Measurements from ENCODE around the gene COL16A1. TPM values are rescaled to one million over a fixed set of nuclear protein-coding genes. Genes with fewer than 3 reads are reported as not detected.

Gene COL16A1
- total RNA-seq, 4 donors from 2014 or later = 14.3 to 135 (median 40.1) TPM

- H3K36me3 ChIP-seq = no peaks in the 10 kb centered on the region
- in situ Hi-C loops (cut with MboI; ENCODE audit: low pct_ligation_motif_present in 1 of 4, low pct_unique_long_range_greater_than_20kb in 1 of 4, low sequenced_read_pairs in 3 of 4) = no loop called here
- WGBS, 2 donors (ENCODE audit: low coverage in 1 of 2) = 88% methylated on average over 5 of the region's 6 CpGs; no CpG with 5 or more reads in 1 of the 2 donors
Observed at GRCh38 chr1:31732343-31732742, 28.5 kb upstream of the COL16A1 start.

GRCh38 chr1:31731049-31731565, 27.3 kb upstream of the COL16A1 start:
- Histone ChIP-seq H3K36me3 (no peaks in the 10 kb centered on the region), H3K9me3 (no peaks in the 10 kb centered on the region), H3K4me1 (peaks cover 0 to 2% (median 0%) of the 10 kb centered on the region in 4 donors), H3K4me3 (no peak overlapping the region), H3K27ac (no peak overlapping the region), H3K27me3 (no peaks in the 10 kb centered on the region)
- TF ChIP-seq POLR2AphosphoS5 (IDR thresholded peaks at IDR 0.05) (no peak), CTCF (IDR thresholded peaks at IDR 0.05) (no peak), EP300 (IDR thresholded peaks at IDR 0.05; ENCODE audit: low read depth) (no peak), POLR2A (IDR thresholded peaks at IDR 0.05) (no peak)
- no peak for DNase-seq
- intact Hi-C loops (cut with DNase I; ENCODE audit: low total_unique reads) (no loop called here), in situ Hi-C loops (cut with MboI; ENCODE audit: low pct_ligation_motif_present in 1 of 4, low pct_unique_long_range_greater_than_20kb in 1 of 4, low sequenced_read_pairs in 3 of 4) (no loop called here)
- 86% methylated on average over 5 of the region's 12 CpGs; no CpG with 5 or more reads in 1 of the 2 donors for WGBS, 2 donors (ENCODE audit: low coverage in 1 of 2)

More at GRCh38 chr1:31732343-31732742, 28.5 kb upstream of the COL16A1 start:
- no peak overlapping the region for H3K27ac ChIP-seq
- H3K9me3 ChIP-seq = no peaks in the 10 kb centered on the region
- no peak overlapping the region for H3K4me3 ChIP-seq
- intact Hi-C loops (cut with DNase I; ENCODE audit: low total_unique reads) = no loop called here
- TF ChIP-seq POLR2AphosphoS5 (IDR thresholded peaks at IDR 0.05) (no peak), POLR2A (IDR thresholded peaks at IDR 0.05) (no peak), EP300 (IDR thresholded peaks at IDR 0.05; ENCODE audit: low read depth) (no peak), CTCF (IDR thresholded peaks at IDR 0.05) (no peak)
- no peaks in the 10 kb centered on the region for H3K27me3 ChIP-seq
- DNase-seq = no peak
- peaks cover 0 to 7% (median 4%) of the 10 kb centered on the region in 4 donors for H3K4me1 ChIP-seq

GRCh38 chr1:31730336-31731048, 26.7 kb upstream of the COL16A1 start:
- Histone ChIP-seq H3K4me3 (no peak overlapping the region), H3K9me3 (no peaks in the 10 kb centered on the region), H3K4me1 (no peaks in the 10 kb centered on the region), H3K27ac (no peak overlapping the region), H3K27me3 (no peaks in the 10 kb centered on the region), H3K36me3 (no peaks in the 10 kb centered on the region)
- intact Hi-C loops (cut with DNase I; ENCODE audit: low total_unique reads) = no loop called here
- DNase-seq = no peak
- in situ Hi-C loops (cut with MboI; ENCODE audit: low pct_ligation_motif_present in 1 of 4, low pct_unique_long_range_greater_than_20kb in 1 of 4, low sequenced_read_pairs in 3 of 4) = no loop called here
- 86% methylated on average over 19 of the region's 25 CpGs; no CpG with 5 or more reads in 1 of the 2 donors for WGBS, 2 donors (ENCODE audit: low coverage in 1 of 2)
- TF ChIP-seq POLR2AphosphoS5 (IDR thresholded peaks at IDR 0.05) = no peak
- no peak for TF ChIP-seq POLR2A (IDR thresholded peaks at IDR 0.05)
- TF ChIP-seq EP300 (IDR thresholded peaks at IDR 0.05; ENCODE audit: low read depth) = no peak
- TF ChIP-seq CTCF (IDR thresholded peaks at IDR 0.05) = no peak

- Histone ChIP-seq H3K36me3 (no peaks in the 10 kb centered on the region), H3K4me1 (no peaks in the 10 kb centered on the region)
Observed at GRCh38 chr1:31727849-31728248, 24.0 kb upstream of the COL16A1 start.

More at GRCh38 chr1:31727849-31728248, 24.0 kb upstream of the COL16A1 start:
- Histone ChIP-seq H3K27me3 (no peaks in the 10 kb centered on the region), H3K4me3 (no peak overlapping the region), H3K9me3 (no peaks in the 10 kb centered on the region), H3K27ac (no peak overlapping the region)
- TF ChIP-seq CTCF (IDR thresholded peaks at IDR 0.05) = no peak
- no peak for TF ChIP-seq POLR2AphosphoS5 (IDR thresholded peaks at IDR 0.05)
- no peak for TF ChIP-seq POLR2A (IDR thresholded peaks at IDR 0.05)
- intact Hi-C loops (cut with DNase I; ENCODE audit: low total_unique reads) = no loop called here
- no peak for DNase-seq
- in situ Hi-C loops (cut with MboI; ENCODE audit: low pct_ligation_motif_present in 1 of 4, low pct_unique_long_range_greater_than_20kb in 1 of 4, low sequenced_read_pairs in 3 of 4) = no loop called here
- WGBS, 2 donors (ENCODE audit: low coverage in 1 of 2) = 81% methylated on average over 16 of the region's 19 CpGs; no CpG with 5 or more reads in 1 of the 2 donors

All from transverse colon (tissue), 4 donors.